Lower leg skin (tissue), 4 donors: ENCODE results near the gene SLC25A25. TPM values are rescaled to one million over a fixed set of nuclear protein-coding genes. Genes with fewer than 3 reads are reported as not detected.
A peak's percentile ranks its signal among the peaks of the same experiment; 100 is the strongest.

ENCODE experiments used
- DNase-seq, 2 donors: peaks; one replicate each; pipeline ENCODE4 v3.0.0-alpha.2; 2019; ENCODE audit warnings: low spot score in 2 of 2
- H3K4me3 ChIP-seq: fragments of 200-600 bp; sonication (generic); 2 replicates; pipeline ENCODE4 v1.5.1; 2017; ENCODE audit warnings: mild to moderate bottlenecking, low read depth; ENCODE audit not compliant: poor library complexity, severe bottlenecking
- POLR2A ChIP-seq, 2 donors: fragments of 450-650 bp; IDR thresholded peaks; one replicate each; pipeline ENCODE4 v1.6.1; 2016 to 2017; ENCODE audit warnings: antibody characterized with exemption in 2 of 2, mild to moderate bottlenecking in 1 of 2, moderate library complexity in 1 of 2
- WGBS, 2 donors: methylation state at CpG; one replicate each; pipeline ENCODE4 v1.1.5; 2018; 5-methylcytosine and 5-hydroxymethylcytosine counted together
- intact Hi-C: fragments of 100-400 bp; cut with DNase I; formaldehyde crosslinking; loops from one replicate; pipeline ENCODE4 v1.15.0; 2023; ENCODE audit warnings: low total_unique reads
- total RNA-seq, 4 donors: library from RNA; depleted of rRNA; stranded (reverse); fragments of >200 nt; gene quantifications; one replicate each; pipeline ENCODE4 v1.1.0, GENCODE V29; 2016
- TF ChIP-seq, protein P1 (sequence below), 3 donors: fragments of 450-650 bp; IDR thresholded peaks; one replicate each; pipeline ENCODE4 v1.5.1; 2016; ENCODE audit warnings: antibody characterized with exemption in 3 of 3, mild to moderate bottlenecking in 3 of 3, moderate library complexity in 2 of 3

The SLC25A25 gene
- total RNA-seq, 4 donors from 2014 or later: 26.4 to 40.3 (median 32.0) TPM

DNA sequence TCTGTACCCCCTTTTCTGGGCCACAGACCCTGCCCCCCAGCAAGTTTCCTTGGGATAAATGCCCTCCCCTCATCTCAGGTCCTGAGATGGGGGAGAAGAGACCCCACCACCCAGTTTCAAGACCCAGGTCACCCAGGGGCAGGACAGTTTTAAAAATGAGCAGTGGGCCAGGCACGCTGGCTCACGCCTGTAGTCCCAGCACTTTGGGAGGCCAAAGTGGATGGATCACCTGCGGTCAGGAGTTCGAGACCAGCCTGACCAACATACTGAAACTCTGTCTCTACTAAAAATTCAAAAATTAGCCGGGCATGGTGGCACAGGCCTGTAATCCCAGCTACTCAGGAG, 53.4 kb downstream of the SLC25A25 start:
- WGBS, 2 donors: 96 to 97% methylated on average over 5 of the region's 5 CpGs
- TF ChIP-seq POLR2A (IDR thresholded peaks at IDR 0.05): no peak
- TF ChIP-seq, protein P1, sequence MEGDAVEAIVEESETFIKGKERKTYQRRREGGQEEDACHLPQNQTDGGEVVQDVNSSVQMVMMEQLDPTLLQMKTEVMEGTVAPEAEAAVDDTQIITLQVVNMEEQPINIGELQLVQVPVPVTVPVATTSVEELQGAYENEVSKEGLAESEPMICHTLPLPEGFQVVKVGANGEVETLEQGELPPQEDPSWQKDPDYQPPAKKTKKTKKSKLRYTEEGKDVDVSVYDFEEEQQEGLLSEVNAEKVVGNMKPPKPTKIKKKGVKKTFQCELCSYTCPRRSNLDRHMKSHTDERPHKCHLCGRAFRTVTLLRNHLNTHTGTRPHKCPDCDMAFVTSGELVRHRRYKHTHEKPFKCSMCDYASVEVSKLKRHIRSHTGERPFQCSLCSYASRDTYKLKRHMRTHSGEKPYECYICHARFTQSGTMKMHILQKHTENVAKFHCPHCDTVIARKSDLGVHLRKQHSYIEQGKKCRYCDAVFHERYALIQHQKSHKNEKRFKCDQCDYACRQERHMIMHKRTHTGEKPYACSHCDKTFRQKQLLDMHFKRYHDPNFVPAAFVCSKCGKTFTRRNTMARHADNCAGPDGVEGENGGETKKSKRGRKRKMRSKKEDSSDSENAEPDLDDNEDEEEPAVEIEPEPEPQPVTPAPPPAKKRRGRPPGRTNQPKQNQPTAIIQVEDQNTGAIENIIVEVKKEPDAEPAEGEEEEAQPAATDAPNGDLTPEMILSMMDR (IDR thresholded peaks at IDR 0.05): no peak
- intact Hi-C loops: no loop called here

DNA sequence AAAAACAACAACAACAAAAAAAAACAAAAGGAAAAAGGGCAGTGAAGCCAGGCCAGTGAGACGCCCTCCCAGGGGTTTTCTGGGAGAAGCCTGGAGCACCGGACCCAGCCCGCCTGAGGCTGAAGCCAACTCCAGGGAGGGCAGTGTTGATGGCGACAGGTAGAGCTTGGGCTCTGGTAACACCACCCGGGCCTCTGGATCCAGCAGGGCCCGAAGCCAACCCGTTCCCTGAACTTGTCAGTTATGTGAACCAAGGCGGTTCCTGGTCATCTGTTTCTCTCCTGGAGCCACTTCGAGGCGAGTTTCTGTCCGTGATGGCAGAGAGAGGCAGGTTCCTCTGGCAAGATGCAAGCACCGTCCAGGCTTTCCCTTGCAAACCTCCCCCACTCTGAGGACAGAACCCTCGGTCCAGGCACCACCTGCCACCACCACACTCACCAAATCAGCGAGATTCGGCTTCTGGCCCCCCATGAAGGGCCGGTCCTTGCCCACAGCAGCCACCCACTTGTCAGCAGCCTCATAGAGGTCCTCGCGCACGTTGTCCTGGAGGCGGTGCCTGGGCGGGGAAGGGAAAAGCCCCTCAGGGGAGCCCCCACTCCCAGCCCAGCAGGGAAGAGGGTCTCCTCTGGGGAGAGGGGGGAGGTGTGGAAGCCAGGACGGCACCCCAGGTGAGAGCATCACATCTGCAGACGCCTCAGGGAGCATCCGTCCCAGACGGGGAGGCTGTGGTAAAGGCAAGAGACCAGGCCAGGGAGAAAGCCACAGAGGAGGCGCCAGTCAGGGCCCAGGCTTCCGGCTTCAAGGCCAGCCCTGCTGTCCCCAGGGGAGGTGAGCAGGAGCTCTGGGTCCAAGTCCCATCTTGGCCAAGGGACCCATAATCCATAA, 54.1 kb downstream of the SLC25A25 start:
- intact Hi-C loops: no loop called here
- no peak for DNase-seq
- 84 to 89% methylated on average over 22 to 27 of the region's 27 CpGs for WGBS, 2 donors

More for the DNA sequence above, 53.4 kb downstream of the SLC25A25 start:
- H3K4me3 ChIP-seq: no peak overlapping the region
- DNase-seq: peak in 1 of 2 donors; percentile 78

DNA sequence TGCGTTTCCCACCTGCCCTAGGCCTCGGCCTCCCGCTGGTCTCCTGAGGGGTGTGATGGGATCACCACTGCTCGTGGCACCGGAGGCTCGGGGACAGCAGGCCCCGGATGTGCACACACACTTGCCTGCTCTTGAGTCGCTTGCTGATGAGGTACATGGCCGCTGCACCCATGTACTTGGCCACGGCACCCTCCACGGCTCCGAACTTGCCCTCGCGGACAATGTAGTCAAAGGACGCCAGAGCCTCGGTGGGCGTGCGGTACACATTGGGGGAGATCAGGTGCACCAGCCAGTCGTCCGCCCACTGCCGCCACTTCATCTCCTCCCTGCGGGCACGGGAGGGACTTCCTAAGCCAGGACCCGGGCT, 54.8 kb downstream of the SLC25A25 start:
- TF ChIP-seq POLR2A (IDR thresholded peaks at IDR 0.05): no peak
- TF ChIP-seq, protein P1 (IDR thresholded peaks at IDR 0.05): no peak
- no peak for DNase-seq
- no peak overlapping the region for H3K4me3 ChIP-seq
- intact Hi-C loops: no loop called here
- WGBS, 2 donors: 88 to 91% methylated on average over 24 of the region's 24 CpGs

More for the DNA sequence above, 54.1 kb downstream of the SLC25A25 start:
- TF ChIP-seq POLR2A (IDR thresholded peaks at IDR 0.05): no peak
- TF ChIP-seq, protein P1 (IDR thresholded peaks at IDR 0.05): no peak
- H3K4me3 ChIP-seq: no peak overlapping the region

DNA sequence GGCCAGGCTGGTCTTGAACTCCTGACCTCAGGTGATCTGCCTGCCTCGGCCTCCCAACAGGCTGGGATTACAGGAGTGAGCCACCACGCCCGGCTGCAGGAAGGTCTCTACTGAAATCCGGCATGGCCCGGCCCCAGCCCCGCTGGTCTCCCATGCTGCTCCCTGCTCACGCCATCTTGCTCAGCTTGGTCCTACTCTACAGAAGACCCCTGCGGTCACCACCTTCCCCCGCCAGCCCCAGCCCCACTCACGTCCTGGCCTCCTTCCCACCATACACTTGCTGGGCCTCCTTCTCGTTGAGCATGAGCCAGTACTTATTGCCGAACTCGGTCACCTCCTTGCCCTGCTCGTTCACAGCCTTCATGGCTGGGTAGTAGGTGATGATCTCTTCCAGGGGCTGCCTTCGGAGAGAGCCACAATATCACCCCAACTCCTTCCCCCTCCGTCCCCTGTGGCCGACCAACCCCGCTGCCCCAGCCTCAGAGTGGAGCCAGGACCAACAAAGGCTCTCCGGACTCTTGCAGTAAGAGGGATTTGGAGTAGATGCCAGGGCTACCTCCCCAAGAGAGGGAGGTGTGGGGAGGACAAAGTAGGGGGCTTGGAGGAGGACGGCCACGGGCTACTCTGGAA, 55.5 kb downstream of the SLC25A25 start:
- DNase-seq: no peak
- no peak overlapping the region for H3K4me3 ChIP-seq
- intact Hi-C loops: no loop called here
- TF ChIP-seq, protein P1 (IDR thresholded peaks at IDR 0.05): no peak
- no peak for TF ChIP-seq POLR2A (IDR thresholded peaks at IDR 0.05)
- 88 to 95% methylated on average over 21 of the region's 21 CpGs for WGBS, 2 donors

DNA sequence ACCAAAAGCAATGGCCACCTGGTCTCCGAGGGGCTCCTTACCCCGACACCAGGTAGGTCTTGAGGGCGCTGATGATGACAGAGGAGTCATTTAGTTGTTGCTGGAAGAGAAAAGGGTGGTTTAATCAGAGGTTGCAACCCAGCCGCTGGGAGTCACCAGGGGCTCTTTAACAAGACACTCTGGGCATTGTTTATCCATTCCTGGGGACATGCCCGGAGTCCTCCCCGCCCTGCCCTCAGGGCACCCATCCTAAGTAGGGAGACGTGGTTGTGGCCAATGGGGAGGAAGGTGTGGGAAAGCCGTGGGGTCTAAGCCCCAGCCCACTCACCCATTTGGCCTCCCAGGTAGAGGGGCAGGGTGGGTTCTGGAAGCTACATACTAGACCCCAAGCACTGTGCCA, 56.4 kb downstream of the SLC25A25 start:
- no peak for DNase-seq
- intact Hi-C loops: no loop called here
- 68 to 74% methylated on average over 8 of the region's 8 CpGs for WGBS, 2 donors
- H3K4me3 ChIP-seq: no peak overlapping the region
- TF ChIP-seq POLR2A (IDR thresholded peaks at IDR 0.05): no peak
- TF ChIP-seq, protein P1 (IDR thresholded peaks at IDR 0.05): no peak
